HepG2 (cell line): ENCODE data around the gene STK39. TPM values are rescaled to one million over a fixed set of nuclear protein-coding genes. Genes with fewer than 3 reads are reported as not detected.

ENCODE experiments used
- DRAP1 ChIP-seq: IDR thresholded peaks from 2 replicates; pipeline ENCODE4 v1.6.1; 2016; ENCODE audit warnings: missing genetic modification reagents, missing compliant biosample characterization
- RBFOX2 ChIP-seq: fragments of 200-400 bp; formaldehyde crosslinking; IDR thresholded peaks from 2 replicates; pipeline ENCODE4 v1.6.1; 2017; ENCODE audit warnings: low read depth, mild to moderate bottlenecking, low read length
- ZNF407 ChIP-seq: sonication (generic); formaldehyde crosslinking; IDR thresholded peaks from one replicate; pipeline ENCODE4 v1.5.1; 2020; ENCODE audit warnings: mild to moderate bottlenecking, missing genetic modification reagents; ENCODE audit errors: not compliant biosample characterization
- ZNF512B ChIP-seq: sonication (generic); formaldehyde crosslinking; IDR thresholded peaks from 2 replicates; pipeline ENCODE4 v1.5.1; 2020; ENCODE audit warnings: missing genetic modification reagents, mild to moderate bottlenecking, borderline replicate concordance
- ZNF615 ChIP-seq: sonication (generic); formaldehyde crosslinking; IDR thresholded peaks from 2 replicates; pipeline ENCODE4 v1.5.0; 2020; ENCODE audit warnings: mild to moderate bottlenecking, missing genetic modification reagents, borderline replicate concordance
- polyA plus RNA-seq, 8 experiments: library from polyadenylated mRNA; depleted of rRNA in 3 of 8; stranded (reverse) in 7 of 8; unstranded in 1 of 8; fragments of >200 nt; fragmentation: Illumina TruSeq in 4 of 8; extraction: Trizol in 4 of 8; gene quantifications; 2 replicates each; pipeline versions ENCODE4 v1.2.1 to v1.2.3, GENCODE V29; 2011 to 2016; ENCODE audit warnings: low read depth in 4 of 8, missing spikeins in 1 of 8, mixed read lengths in 1 of 8; ENCODE audit not compliant: insufficient read depth in 1 of 8
- total RNA-seq, 5 experiments: library from RNA; depleted of rRNA; stranded (reverse); fragments of >200 nt; fragmentation: Illumina TruSeq; extraction: Trizol; gene quantifications; 2 replicates each; pipeline ENCODE4 v1.2.3, GENCODE V29; 2016; ENCODE audit warnings: low read depth in 1 of 5
- TF ChIP-seq, protein P1 (sequence below): IDR thresholded peaks from 2 replicates; pipeline ENCODE4 v1.6.1; 2012; ENCODE audit warnings: low read depth, low read length, improper control_type of control experiment
- TF ChIP-seq, protein P2 (sequence below): sonication (generic); formaldehyde crosslinking; IDR thresholded peaks from 2 replicates; pipeline ENCODE4 v1.5.1; 2020; ENCODE audit warnings: missing genetic modification reagents, mild to moderate bottlenecking, borderline replicate concordance
- TF ChIP-seq, protein P3 (sequence below): sonication (generic); formaldehyde crosslinking; IDR thresholded peaks from 2 replicates; pipeline ENCODE4 v1.4.0; 2020; ENCODE audit warnings: mild to moderate bottlenecking, missing genetic modification reagents

Gene STK39
- total and polyA plus RNA-seq, 2 of the 13 experiments (the other 11 are each of a cell fraction or from before 2014, with no cell fraction given), result 27.3 to 38.4 TPM

GRCh38 chr2:168166902-168167510 is 80.4 kb downstream of the STK39 start (continued):
- no peak for TF ChIP-seq ZNF407 (CRISPR knock-in tag)
- TF ChIP-seq, protein P1, sequence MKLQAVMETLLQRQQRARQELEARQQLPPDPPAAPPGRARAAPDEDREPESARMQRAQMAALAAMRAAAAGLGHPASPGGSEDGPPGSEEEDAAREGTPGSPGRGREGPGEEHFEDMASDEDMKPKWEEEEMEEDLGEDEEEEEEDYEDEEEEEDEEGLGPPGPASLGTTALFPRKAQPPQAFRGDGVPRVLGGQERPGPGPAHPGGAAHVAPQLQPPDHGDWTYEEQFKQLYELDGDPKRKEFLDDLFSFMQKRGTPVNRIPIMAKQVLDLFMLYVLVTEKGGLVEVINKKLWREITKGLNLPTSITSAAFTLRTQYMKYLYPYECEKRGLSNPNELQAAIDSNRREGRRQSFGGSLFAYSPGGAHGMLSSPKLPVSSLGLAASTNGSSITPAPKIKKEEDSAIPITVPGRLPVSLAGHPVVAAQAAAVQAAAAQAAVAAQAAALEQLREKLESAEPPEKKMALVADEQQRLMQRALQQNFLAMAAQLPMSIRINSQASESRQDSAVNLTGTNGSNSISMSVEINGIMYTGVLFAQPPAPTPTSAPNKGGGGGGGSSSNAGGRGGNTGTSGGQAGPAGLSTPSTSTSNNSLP, result peak; percentile 82; the same call in 1 of the 2 replicates
- TF ChIP-seq, protein P2, sequence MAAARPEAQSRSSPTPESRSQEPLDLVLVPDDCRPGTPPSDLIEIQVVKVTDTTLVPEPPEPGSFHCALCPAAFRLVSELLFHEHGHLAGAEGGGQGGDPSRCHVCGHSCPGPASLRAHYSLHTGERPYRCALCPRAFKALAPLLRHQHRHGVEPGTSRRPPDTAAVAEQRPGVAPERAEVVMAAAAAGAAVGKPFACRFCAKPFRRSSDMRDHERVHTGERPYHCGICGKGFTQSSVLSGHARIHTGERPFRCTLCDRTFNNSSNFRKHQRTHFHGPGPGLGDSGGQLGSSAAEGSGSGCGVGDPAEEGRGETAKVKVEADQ (CRISPR knock-in tag), result no peak
- no peak for TF ChIP-seq DRAP1 (CRISPR knock-in tag)
- TF ChIP-seq ZNF512B (CRISPR knock-in tag), result 0 out of 2 replicates have a peak, but pooled peaks have one; percentile 61
- TF ChIP-seq, protein P3, sequence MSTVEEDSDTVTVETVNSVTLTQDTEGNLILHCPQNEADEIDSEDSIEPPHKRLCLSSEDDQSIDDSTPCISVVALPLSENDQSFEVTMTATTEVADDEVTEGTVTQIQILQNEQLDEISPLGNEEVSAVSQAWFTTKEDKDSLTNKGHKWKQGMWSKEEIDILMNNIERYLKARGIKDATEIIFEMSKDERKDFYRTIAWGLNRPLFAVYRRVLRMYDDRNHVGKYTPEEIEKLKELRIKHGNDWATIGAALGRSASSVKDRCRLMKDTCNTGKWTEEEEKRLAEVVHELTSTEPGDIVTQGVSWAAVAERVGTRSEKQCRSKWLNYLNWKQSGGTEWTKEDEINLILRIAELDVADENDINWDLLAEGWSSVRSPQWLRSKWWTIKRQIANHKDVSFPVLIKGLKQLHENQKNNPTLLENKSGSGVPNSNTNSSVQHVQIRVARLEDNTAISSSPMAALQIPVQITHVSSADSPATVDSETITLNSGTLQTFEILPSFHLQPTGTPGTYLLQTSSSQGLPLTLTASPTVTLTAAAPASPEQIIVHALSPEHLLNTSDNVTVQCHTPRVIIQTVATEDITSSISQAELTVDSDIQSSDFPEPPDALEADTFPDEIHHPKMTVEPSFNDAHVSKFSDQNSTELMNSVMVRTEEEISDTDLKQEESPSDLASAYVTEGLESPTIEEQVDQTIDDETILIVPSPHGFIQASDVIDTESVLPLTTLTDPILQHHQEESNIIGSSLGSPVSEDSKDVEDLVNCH (CRISPR knock-in tag), result no peak
- peak; percentile 81; the same call in 1 of the 2 replicates for TF ChIP-seq ZNF615 (CRISPR knock-in tag)
- no peak for TF ChIP-seq RBFOX2
